ENCODE measurements around the gene OTX2. TPM values are rescaled to one million over a fixed set of nuclear protein-coding genes. Genes with fewer than 3 reads are reported as not detected.
A peak's percentile ranks its signal among the peaks of the same experiment; 100 is the strongest.

The OTX2 gene
- total RNA-seq, 1 experiment from 2014 or later, result not detected

DNA sequence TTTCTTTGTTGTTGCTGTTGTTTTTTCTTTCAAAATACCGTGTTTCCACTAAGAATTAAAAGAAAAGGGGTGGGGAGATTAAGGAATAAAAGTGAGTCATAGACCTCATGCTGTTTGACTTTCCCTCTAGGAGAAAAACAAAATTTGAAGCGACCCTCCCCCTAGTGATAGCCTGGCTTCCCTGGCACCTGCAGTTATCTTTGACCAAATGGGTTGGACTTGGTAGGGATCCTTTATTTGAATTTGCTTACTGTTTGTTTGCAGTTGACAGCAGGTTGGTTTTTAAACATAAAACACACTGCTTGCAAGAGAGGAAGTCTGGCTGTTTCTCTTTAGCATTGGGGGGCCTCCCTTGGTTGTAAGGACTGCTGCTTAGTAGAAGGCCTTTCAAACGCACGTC is 14.0 kb downstream of the OTX2 start:
- DNase-seq (ENCODE audit: low spot score), result no peak

- no peak for DNase-seq (ENCODE audit: low spot score)
These were observed 15.0 kb downstream of the OTX2 start for GRCh38 chr14:56795284-56795622.

GRCh38 chr14:56794557-56795283 is 15.6 kb downstream of the OTX2 start:
- no peak for DNase-seq (ENCODE audit: low spot score)

DNA sequence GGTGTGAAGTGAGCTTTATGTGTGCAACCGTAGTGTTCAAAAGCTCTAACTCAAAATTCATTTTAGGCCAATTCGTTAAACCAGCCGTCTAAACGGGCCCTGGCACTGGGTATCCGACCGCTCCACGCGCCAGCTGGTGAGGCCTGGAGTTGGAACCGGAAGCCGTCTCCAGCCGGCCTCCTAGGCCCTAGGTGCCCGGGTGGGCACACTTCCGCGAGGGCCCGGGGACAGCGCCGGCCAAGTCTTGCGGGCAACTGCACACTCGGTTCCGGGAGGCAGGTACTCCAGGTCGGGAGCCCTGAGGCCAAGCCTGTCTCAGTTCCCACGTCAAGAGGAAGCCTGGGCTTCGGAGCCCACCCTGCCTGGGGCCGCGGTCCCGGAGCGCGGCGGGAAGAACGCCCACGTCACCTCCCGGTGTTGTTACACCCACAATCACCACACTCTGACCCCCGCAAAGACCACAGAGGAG is 16.2 kb downstream of the OTX2 start:
- DNase-seq (ENCODE audit: low spot score), result no peak

DNA sequence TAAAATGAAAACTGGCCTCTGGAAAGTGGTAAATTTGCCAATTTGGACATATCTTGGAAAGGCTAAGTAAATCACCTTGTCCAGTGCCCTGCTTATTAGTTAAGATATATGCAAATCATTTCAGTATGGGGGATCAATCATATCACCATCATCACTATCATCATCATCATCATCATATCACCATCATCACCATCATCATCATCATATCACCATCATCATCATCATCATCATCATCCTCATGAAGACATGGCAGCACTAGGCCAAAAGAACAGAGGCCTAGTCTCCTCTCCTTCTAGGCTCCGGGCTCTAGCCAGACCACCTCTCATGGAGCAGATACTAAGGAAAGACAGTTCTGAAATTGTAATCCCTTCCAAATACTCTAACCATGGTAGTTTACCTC is 20.3 kb downstream of the OTX2 start:
- DNase-seq (ENCODE audit: low spot score), result no peak

DNA sequence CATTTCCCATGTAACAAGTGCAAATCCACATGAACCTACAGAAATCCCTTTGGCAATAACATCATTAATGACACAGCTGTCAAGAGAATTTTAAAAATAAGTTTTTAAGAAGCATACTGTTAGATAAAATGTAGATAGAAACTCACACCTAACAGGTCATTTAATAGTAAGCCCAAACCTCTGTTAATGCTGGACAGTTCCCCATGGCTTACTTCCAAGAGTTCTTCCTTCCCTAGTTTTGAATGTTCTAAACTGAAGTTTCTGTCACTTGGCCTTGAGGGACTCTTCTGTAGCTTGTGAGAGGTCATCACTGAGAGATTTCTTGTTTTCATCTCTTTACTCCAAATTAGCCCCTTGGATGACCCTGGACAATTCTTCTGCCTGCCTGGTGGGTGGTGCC is 22.7 kb downstream of the OTX2 start:
- no peak for DNase-seq (ENCODE audit: low spot score)

GRCh38 chr14:56782711-56783110 is 27.6 kb downstream of the OTX2 start:
- DNase-seq (ENCODE audit: low spot score), result no peak

GRCh38 chr14:56774503-56774902 is 35.8 kb downstream of the OTX2 start:
- no peak for DNase-seq (ENCODE audit: low spot score)

GRCh38 chr14:56770512-56770911 is 39.8 kb downstream of the OTX2 start:
- DNase-seq (ENCODE audit: low spot score), result no peak

DNA sequence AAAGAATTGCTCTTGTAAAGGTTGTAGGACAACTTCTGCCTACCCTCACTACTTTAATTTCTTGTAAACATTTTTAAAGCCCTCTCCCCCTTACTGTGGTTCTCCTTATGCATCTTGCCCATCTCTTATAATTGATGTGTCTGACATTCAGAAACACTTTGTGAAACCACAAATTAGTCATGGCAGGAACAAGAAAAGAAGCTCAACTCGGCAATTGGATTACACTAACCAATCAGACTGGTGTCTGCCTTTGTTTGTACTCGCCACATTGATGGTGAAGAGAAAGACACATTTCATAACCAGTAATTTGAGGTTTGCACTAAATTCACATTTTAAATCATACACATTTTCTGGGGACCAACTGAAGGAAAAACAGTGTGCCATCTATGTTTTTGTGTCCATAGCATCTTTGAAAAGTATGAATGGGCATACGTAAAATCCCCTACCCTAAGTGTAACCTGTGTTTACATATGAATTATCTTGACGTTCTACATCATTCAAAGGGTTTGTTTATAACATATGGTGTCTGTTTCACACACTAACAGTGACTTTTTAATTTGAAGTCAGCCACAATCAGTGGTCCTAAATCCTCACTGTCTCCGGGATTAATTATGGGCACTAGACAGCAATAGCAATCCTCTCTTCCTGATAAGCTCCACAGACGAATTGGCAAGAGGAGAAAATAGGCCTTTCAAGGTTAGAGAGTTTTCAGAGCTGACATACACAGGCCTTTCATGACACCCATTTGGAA is 49.9 kb downstream of the OTX2 start:
- peak; percentile 58 for DNase-seq (ENCODE audit: low spot score)

- no peak for DNase-seq (ENCODE audit: low spot score)
These were observed 50.6 kb downstream of the OTX2 start for GRCh38 chr14:56759633-56760032.

DNA sequence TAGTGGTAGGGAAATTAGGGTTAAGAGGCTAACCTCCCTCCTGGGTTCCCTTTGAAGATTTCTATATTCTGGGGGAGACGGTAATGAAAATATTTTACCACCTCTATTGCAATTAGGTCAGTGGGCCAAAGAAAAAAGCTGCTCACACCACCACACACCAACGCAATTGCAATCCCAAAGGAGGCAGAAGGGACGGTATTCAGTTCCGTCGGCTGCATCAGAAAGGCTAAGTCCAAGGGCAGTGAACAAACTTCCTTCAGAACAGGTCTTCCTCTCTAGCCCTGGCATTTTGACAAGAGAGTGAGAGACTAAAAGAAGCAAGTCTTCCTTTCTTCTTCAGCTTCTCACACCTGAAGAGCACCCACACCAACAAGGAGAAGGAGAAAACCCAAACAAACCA is 51.2 kb downstream of the OTX2 start:
- no peak for DNase-seq (ENCODE audit: low spot score)

DNA sequence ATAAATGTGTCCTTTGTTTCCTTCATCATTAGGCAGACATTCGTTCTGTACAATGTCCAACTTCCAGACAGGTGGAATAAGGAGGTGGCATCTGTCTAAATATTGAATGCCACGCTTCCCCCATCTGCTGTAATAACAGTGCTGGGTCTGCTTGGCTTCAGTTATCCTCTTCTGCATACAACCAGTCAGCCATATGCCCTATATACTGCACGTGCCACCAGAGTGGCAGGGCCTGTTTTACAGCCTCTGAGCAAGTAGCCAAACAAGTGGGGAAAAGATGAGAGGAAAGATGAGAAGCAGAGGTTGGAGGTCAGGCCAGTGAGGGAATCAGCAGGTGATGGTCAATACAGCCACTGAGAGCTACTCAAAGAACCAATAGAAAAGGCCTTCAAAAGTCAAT is 55.4 kb downstream of the OTX2 start:
- DNase-seq (ENCODE audit: low spot score), result no peak

GRCh38 chr14:56753396-56753795 is 56.9 kb downstream of the OTX2 start:
- DNase-seq (ENCODE audit: low spot score), result no peak

DNA sequence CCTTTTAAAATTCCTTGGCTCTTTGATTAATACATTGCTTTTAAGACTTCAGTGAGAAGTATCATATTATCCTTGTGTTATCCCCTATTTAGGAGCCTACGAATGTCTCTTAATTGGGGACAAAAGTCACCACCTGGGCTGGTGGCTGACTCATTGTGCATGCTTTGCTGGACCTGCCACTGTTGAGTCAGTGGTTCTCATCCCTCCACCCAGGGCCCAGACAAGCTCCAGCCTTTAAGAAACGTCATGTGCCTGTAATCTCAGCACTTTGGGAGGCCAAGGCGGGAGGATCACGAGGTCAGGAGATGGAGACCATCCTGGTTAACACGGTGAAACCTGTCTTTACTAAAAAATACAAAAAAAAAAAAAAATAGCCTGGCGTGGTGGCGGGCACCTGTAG is 57.9 kb downstream of the OTX2 start:
- DNase-seq (ENCODE audit: low spot score), result no peak

DNA sequence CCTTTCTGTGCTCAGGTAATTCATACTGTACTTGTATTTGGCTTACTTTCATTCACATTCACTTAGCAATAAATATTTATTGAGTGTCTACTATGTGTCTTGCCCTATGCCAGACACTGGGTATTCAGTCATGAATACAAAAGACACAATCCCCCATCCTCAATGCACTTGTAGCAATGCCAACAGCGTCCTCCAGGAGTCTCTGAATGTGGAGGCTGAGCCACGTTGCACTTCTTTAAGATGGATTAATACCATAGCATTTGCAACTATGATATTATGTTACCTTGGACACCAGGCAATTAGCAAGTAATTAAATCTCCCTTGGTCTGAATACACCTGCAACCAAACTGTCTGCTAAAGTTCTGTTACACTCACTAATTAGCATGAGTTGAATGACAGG is 58.8 kb downstream of the OTX2 start:
- no peak for DNase-seq (ENCODE audit: low spot score)

Other genes with a start within 250 kb of the OTX2 start
- gene TMEM260, start 230.7 kb downstream of the OTX2 start, total RNA-seq (2014; rRNA removed; shearing (Covaris generic)), result 8.3 and 9.7 TPM in 2 replicates

All from H4 (cell line).